Measurements from ENCODE around the gene ERAP2.

ERAP2 gene

DNA sequence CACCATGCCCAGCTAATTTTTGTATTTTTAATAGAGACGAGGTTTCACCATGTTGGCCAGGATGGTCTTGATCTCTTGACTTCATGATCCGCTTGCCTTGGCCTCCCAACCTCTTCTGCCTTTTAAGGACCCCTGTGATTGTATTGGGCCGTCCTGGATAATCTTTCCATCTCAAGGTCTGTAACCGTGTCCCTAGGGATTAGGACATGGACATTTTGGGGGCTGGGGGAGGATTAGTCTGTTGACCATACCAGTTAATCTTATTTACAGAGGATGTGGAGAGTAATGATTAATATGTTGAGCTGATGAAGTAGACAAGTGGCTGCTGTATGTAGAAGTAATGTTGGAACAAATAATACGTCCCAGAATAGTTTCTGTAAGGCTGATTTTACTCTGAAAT, 82.7 kb downstream of the ERAP2 start:
- TF ChIP-seq TEAD4 (IDR thresholded peaks at IDR 0.05), result no peak
- TF ChIP-seq ZBTB7A (IDR thresholded peaks at IDR 0.05; ENCODE audit: low read depth), result no peak
- TF ChIP-seq EGR1 (IDR thresholded peaks at IDR 0.05), result no peak
- no peak for TF ChIP-seq FOXM1 (IDR thresholded peaks at IDR 0.05; ENCODE audit: borderline replicate concordance, low read depth)
- TF ChIP-seq, protein P1, sequence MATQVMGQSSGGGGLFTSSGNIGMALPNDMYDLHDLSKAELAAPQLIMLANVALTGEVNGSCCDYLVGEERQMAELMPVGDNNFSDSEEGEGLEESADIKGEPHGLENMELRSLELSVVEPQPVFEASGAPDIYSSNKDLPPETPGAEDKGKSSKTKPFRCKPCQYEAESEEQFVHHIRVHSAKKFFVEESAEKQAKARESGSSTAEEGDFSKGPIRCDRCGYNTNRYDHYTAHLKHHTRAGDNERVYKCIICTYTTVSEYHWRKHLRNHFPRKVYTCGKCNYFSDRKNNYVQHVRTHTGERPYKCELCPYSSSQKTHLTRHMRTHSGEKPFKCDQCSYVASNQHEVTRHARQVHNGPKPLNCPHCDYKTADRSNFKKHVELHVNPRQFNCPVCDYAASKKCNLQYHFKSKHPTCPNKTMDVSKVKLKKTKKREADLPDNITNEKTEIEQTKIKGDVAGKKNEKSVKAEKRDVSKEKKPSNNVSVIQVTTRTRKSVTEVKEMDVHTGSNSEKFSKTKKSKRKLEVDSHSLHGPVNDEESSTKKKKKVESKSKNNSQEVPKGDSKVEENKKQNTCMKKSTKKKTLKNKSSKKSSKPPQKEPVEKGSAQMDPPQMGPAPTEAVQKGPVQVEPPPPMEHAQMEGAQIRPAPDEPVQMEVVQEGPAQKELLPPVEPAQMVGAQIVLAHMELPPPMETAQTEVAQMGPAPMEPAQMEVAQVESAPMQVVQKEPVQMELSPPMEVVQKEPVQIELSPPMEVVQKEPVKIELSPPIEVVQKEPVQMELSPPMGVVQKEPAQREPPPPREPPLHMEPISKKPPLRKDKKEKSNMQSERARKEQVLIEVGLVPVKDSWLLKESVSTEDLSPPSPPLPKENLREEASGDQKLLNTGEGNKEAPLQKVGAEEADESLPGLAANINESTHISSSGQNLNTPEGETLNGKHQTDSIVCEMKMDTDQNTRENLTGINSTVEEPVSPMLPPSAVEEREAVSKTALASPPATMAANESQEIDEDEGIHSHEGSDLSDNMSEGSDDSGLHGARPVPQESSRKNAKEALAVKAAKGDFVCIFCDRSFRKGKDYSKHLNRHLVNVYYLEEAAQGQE (IDR thresholded peaks at IDR 0.05; ENCODE audit: low read depth), result no peak
- TF ChIP-seq, protein P2, sequence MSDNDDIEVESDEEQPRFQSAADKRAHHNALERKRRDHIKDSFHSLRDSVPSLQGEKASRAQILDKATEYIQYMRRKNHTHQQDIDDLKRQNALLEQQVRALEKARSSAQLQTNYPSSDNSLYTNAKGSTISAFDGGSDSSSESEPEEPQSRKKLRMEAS (IDR thresholded peaks at IDR 0.05), result no peak
- TF ChIP-seq EP300 (IDR thresholded peaks at IDR 0.05; ENCODE audit: borderline replicate concordance), result no peak
- no peak for TF ChIP-seq NFIC (IDR thresholded peaks at IDR 0.05)
- TF ChIP-seq, protein P3, sequence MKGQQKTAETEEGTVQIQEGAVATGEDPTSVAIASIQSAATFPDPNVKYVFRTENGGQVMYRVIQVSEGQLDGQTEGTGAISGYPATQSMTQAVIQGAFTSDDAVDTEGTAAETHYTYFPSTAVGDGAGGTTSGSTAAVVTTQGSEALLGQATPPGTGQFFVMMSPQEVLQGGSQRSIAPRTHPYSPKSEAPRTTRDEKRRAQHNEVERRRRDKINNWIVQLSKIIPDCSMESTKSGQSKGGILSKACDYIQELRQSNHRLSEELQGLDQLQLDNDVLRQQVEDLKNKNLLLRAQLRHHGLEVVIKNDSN (IDR thresholded peaks at IDR 0.05), result no peak
- TF ChIP-seq RAD21 (IDR thresholded peaks at IDR 0.05; ENCODE audit: low read depth), result no peak
- no peak for TF ChIP-seq YY1 (IDR thresholded peaks at IDR 0.05; ENCODE audit: low read depth)
- no peak for TF ChIP-seq CEBPB (IDR thresholded peaks at IDR 0.05)
- no peak for TF ChIP-seq TAF1 (IDR thresholded peaks at IDR 0.05; ENCODE audit: low read depth)
- no peak for TF ChIP-seq TCF12 (IDR thresholded peaks at IDR 0.05; ENCODE audit: low read depth)

DNA sequence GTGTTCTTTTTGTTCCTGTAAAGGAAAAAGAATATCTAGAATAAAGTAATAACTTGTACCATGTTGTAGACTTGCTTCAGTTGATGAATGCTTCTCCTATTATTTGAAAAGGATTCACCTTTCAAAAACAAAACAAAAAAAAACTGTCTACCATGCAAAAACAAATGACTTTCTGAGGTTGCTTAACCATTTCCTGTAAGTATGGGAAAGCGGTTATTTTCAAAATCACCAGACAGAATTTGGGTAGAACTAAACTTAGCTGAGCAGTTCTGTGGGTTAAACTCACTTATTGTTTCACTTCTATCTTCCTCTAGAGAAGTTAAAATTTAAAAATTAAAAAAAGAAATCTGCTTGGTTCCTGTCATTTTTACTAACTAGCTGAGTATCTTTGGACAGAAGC, 84.8 kb downstream of the ERAP2 start:
- TF ChIP-seq, protein P1 (IDR thresholded peaks at IDR 0.05; ENCODE audit: low read depth), result no peak
- TF ChIP-seq YY1 (IDR thresholded peaks at IDR 0.05; ENCODE audit: low read depth) (no peak), RAD21 (IDR thresholded peaks at IDR 0.05; ENCODE audit: low read depth) (no peak), TEAD4 (IDR thresholded peaks at IDR 0.05) (no peak), TCF12 (IDR thresholded peaks at IDR 0.05; ENCODE audit: low read depth) (no peak), NFIC (IDR thresholded peaks at IDR 0.05) (no peak), EP300 (IDR thresholded peaks at IDR 0.05; ENCODE audit: borderline replicate concordance) (no peak)
- TF ChIP-seq, protein P3 (IDR thresholded peaks at IDR 0.05), result no peak

DNA sequence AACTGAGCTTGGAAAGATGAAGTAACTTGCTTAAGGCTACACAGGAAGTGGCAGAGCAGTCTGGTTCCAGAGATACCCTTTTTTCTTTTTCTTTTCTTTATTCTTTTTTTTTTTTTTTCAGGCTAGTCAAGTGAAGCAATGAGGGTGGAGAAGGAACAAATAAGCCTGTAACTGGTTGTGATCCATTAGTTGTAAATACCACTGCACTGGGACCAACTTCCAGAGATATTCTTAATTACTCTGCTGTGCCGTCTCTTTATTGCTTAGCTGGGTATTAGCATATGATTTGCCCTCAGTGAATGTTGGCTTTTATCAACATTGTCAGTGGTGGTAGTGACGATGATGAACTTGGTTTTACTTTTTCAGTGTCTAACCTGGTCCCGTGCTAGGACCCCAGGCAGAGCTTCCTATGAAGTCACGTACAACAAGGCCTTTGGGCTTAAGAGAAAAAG, 86.3 kb downstream of the ERAP2 start:
- no peak for TF ChIP-seq ZBTB7A (IDR thresholded peaks at IDR 0.05; ENCODE audit: low read depth)

DNA sequence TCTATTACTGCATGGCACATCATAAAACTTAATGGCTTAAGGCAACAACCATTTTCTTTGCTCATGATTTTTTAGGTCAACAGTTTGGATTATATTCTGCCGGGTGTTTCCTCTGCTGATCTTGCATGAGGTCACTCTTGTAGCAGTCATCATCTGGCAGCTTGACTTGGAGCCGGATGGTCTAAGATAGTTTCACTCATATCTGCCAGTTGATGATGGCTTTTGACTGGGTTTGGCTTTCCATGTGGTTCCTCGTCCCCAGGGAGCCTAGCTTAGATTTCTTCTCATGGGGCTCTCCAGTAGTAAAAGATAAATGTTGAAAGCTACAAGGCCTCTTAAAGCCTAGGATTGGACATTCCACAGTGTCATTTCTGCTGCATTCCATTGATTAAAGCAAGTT, 87.0 kb downstream of the ERAP2 start:
- no peak for TF ChIP-seq RAD21 (IDR thresholded peaks at IDR 0.05; ENCODE audit: low read depth)
- TF ChIP-seq CEBPB (IDR thresholded peaks at IDR 0.05), result no peak
- no peak for TF ChIP-seq EGR1 (IDR thresholded peaks at IDR 0.05)
- TF ChIP-seq, protein P1 (IDR thresholded peaks at IDR 0.05; ENCODE audit: low read depth), result no peak
- TF ChIP-seq TEAD4 (IDR thresholded peaks at IDR 0.05), result no peak
- no peak for TF ChIP-seq FOXM1 (IDR thresholded peaks at IDR 0.05; ENCODE audit: borderline replicate concordance, low read depth)
- TF ChIP-seq ZBTB7A (IDR thresholded peaks at IDR 0.05; ENCODE audit: low read depth), result no peak
- TF ChIP-seq TCF12 (IDR thresholded peaks at IDR 0.05; ENCODE audit: low read depth), result no peak
- TF ChIP-seq YY1 (IDR thresholded peaks at IDR 0.05; ENCODE audit: low read depth), result no peak
- TF ChIP-seq, protein P3 (IDR thresholded peaks at IDR 0.05), result no peak
- TF ChIP-seq, protein P2 (IDR thresholded peaks at IDR 0.05), result no peak
- no peak for TF ChIP-seq TAF1 (IDR thresholded peaks at IDR 0.05; ENCODE audit: low read depth)
- no peak for TF ChIP-seq NFIC (IDR thresholded peaks at IDR 0.05)
- no peak for TF ChIP-seq CREB1 (IDR thresholded peaks at IDR 0.05; ENCODE audit: low read depth)
- no peak for TF ChIP-seq EP300 (IDR thresholded peaks at IDR 0.05; ENCODE audit: borderline replicate concordance)
